H1 (cell line): ENCODE results near the gene CD4.

ENCODE experiments used
- CBX8 ChIP-seq: fragments of 300-800, 300-1000 bp; sonication (generic); IDR thresholded peaks from 2 replicates; pipeline ENCODE4 v1.7.1; 2016; ENCODE audit warnings: low read depth, low read length, borderline replicate concordance
- CHD2 ChIP-seq: IDR thresholded peaks from 2 replicates; pipeline ENCODE4 v1.6.1; 2012; ENCODE audit warnings: low read length, improper control_type of control experiment
- EZH2 ChIP-seq: fragments of 200-600 bp; sonication (generic); IDR thresholded peaks from 2 replicates; pipeline ENCODE4 v1.7.1; 2012; ENCODE audit warnings: low read depth, mild to moderate bottlenecking, moderate library complexity, low read length, inconsistent platforms; ENCODE audit not compliant: severe bottlenecking
- FOSL1 ChIP-seq: IDR thresholded peaks from 2 replicates; pipeline ENCODE4 v1.6.1; 2011; ENCODE audit warnings: mild to moderate bottlenecking, low read depth, low read length, moderate library complexity; ENCODE audit not compliant: insufficient read depth
- POLR2A ChIP-seq, 2 experiments: IDR thresholded peaks; 1 replicate in 1 of 2; 2 replicates in 1 of 2; pipeline ENCODE4 v1.6.1; 2011; ENCODE audit warnings: low read depth in 2 of 2, low read length in 2 of 2, mild to moderate bottlenecking in 2 of 2; ENCODE audit errors: control extremely low read depth in 1 of 2
- POLR2AphosphoS5 ChIP-seq: IDR thresholded peaks from 2 replicates; pipeline ENCODE4 v1.6.1; 2011; ENCODE audit warnings: low read depth, low read length
- SP2 ChIP-seq: IDR thresholded peaks from 2 replicates; pipeline ENCODE4 v1.6.1; 2012; ENCODE audit warnings: mild to moderate bottlenecking, low read length, inconsistent platforms
- TF ChIP-seq, protein P1 (sequence below), 3 experiments: IDR thresholded peaks; 1 replicate in 2 of 3; 2 replicates in 1 of 3; pipeline versions ENCODE4 v1.5.1 to v1.6.1; 2011; ENCODE audit warnings: low read length in 3 of 3, mild to moderate bottlenecking in 3 of 3, inconsistent platforms in 2 of 3, low read depth in 1 of 3, moderate library complexity in 1 of 3; ENCODE audit not compliant: insufficient read depth in 1 of 3; ENCODE audit errors: control extremely low read depth in 1 of 3
- TF ChIP-seq, protein P2 (sequence below): IDR thresholded peaks from 2 replicates; pipeline ENCODE4 v1.6.1; 2012; ENCODE audit warnings: inconsistent platforms

DNA sequence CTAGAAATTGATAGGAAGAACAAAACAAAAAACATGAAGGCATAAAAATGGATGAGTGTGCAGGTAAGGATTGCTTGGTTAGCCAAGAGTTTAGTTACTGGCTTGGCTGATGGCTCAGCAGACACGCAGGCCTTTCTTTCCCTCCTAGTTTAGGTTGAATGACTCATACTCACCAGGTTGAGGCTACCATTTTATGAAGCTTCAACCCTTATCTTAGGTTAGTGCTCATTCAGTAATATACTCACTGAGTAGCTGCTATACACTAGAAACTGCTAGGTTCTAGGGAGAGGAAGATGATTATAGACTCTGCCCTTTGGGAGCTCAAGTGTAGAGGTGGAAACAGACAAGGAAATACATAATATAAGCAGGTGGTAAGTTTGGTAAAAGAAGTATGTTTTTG lies 44.9 kb downstream of the CD4 start:
- TF ChIP-seq SP2 (no peak), FOSL1 (no peak), POLR2A (IDR thresholded peaks at IDR 0.05; ENCODE audit: control extremely low read depth in 1 of 2, low read depth in 2 of 2, low read length in 2 of 2) (no peak), POLR2AphosphoS5 (no peak), CHD2 (no peak), CBX8 (no peak), EZH2 (no peak)
- TF ChIP-seq, protein P1, sequence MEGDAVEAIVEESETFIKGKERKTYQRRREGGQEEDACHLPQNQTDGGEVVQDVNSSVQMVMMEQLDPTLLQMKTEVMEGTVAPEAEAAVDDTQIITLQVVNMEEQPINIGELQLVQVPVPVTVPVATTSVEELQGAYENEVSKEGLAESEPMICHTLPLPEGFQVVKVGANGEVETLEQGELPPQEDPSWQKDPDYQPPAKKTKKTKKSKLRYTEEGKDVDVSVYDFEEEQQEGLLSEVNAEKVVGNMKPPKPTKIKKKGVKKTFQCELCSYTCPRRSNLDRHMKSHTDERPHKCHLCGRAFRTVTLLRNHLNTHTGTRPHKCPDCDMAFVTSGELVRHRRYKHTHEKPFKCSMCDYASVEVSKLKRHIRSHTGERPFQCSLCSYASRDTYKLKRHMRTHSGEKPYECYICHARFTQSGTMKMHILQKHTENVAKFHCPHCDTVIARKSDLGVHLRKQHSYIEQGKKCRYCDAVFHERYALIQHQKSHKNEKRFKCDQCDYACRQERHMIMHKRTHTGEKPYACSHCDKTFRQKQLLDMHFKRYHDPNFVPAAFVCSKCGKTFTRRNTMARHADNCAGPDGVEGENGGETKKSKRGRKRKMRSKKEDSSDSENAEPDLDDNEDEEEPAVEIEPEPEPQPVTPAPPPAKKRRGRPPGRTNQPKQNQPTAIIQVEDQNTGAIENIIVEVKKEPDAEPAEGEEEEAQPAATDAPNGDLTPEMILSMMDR (IDR thresholded peaks at IDR 0.05; ENCODE audit: control extremely low read depth in 1 of 3, insufficient read depth in 1 of 3, low read depth in 1 of 3, low read length in 3 of 3) = no peak
- TF ChIP-seq, protein P2, sequence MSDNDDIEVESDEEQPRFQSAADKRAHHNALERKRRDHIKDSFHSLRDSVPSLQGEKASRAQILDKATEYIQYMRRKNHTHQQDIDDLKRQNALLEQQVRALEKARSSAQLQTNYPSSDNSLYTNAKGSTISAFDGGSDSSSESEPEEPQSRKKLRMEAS = no peak
